Omental fat pad (tissue), 4 donors: ENCODE results near the gene MRPS5. TPM values are rescaled to one million over a fixed set of nuclear protein-coding genes. Genes with fewer than 3 reads are reported as not detected.

ENCODE experiments used
- ATAC-seq: fragments of 150-250 bp; one replicate; pipeline ENCODE4 v1.9.1; 2016; ENCODE audit warnings: mild to moderate bottlenecking, moderate library complexity; ENCODE audit not compliant: low FRiP score
- DNase-seq: peaks from one replicate; pipeline ENCODE4 v3.0.0-alpha.2; 2019; ENCODE audit warnings: low spot score
- total RNA-seq, 4 donors: library from RNA; depleted of rRNA; stranded (reverse); fragments of >200 nt; gene quantifications; one replicate each; pipeline ENCODE4 v1.1.0, GENCODE V29; 2016
- TF ChIP-seq, protein P1 (sequence below), 3 donors: fragments of 450-650 bp; IDR thresholded peaks; one replicate each; pipeline ENCODE4 v1.5.1; 2016 to 2017; ENCODE audit warnings: antibody characterized with exemption in 3 of 3, mild to moderate bottlenecking in 3 of 3, moderate library complexity in 2 of 3

Gene MRPS5
- total RNA-seq, 4 donors from 2014 or later, result 39.4 to 60.6 (median 47.5) TPM

DNA sequence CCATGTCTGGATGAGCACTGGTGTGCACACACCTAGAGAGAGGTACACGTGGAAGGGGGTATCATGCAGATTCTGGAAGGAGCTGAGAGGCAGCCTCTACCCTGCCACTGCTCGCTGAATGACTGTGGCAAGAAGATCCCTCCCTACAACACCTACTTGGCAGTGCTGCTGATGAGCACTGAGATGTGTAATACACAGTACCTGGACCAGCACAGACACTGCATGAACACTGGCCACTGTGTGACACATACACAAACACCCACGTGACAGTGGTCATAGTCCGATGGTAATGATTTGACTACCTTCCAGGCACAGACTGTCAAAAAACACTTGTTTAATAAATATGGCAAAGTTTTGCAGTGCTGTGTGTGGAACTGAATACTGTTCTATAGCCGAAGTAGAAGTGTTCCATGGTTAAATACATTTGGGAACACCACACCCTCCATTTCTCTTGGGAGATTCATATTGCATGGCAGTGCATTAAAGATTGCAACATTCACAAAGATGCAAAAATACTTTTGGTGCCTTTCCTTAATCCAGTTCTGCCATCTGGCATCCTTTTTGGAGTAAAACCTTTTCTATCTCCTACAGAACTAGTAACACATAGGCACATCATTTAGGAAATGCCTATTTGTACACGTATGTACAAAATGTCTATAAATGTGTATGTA lies 29.6 kb downstream of the MRPS5 start:
- TF ChIP-seq, protein P1, sequence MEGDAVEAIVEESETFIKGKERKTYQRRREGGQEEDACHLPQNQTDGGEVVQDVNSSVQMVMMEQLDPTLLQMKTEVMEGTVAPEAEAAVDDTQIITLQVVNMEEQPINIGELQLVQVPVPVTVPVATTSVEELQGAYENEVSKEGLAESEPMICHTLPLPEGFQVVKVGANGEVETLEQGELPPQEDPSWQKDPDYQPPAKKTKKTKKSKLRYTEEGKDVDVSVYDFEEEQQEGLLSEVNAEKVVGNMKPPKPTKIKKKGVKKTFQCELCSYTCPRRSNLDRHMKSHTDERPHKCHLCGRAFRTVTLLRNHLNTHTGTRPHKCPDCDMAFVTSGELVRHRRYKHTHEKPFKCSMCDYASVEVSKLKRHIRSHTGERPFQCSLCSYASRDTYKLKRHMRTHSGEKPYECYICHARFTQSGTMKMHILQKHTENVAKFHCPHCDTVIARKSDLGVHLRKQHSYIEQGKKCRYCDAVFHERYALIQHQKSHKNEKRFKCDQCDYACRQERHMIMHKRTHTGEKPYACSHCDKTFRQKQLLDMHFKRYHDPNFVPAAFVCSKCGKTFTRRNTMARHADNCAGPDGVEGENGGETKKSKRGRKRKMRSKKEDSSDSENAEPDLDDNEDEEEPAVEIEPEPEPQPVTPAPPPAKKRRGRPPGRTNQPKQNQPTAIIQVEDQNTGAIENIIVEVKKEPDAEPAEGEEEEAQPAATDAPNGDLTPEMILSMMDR (IDR thresholded peaks at IDR 0.05), result no peak
- ATAC-seq (no peak), DNase-seq (no peak)

DNA sequence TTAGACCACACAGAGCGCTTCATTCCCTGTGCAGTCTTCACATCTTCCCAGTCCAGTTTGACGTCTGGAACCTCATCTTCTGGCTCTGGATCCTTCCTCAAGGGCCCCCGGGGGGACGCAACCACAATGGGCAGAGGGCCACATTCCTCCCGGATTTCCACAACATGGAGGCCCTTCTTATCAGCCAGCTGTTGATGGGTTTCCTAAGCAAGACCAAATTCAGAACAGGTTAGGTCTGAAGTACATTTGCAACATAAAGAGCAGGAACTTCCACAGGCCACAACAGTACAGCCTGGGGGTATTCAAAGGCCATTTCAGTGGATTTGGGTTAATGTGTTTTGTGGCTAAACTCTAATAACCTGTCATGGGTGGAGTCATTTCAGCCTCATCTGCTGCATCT lies 34.2 kb downstream of the MRPS5 start:
- DNase-seq, result no peak
- TF ChIP-seq, protein P1 (IDR thresholded peaks at IDR 0.05), result no peak
- no peak for ATAC-seq

DNA sequence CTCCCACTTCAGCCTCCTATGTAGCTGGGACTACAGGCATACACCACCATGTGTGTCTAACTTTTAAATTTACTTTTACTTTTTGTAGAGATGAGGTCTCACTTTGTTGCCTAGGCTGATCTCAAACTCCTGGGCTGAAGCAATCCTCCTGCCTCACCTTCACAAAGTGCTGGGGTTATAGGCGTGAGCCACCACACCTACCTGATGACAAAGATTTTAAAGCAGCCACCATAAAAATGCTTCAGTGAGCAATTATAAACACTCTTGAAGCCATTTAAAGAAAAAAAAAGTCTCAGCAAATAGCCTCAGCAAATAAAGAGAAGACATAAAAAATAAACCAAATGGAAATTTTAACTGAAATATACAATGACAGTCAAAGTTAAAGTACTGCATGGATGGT lies 35.6 kb downstream of the MRPS5 start:
- no peak for DNase-seq
- TF ChIP-seq, protein P1 (IDR thresholded peaks at IDR 0.05), result no peak
- ATAC-seq, result no peak

DNA sequence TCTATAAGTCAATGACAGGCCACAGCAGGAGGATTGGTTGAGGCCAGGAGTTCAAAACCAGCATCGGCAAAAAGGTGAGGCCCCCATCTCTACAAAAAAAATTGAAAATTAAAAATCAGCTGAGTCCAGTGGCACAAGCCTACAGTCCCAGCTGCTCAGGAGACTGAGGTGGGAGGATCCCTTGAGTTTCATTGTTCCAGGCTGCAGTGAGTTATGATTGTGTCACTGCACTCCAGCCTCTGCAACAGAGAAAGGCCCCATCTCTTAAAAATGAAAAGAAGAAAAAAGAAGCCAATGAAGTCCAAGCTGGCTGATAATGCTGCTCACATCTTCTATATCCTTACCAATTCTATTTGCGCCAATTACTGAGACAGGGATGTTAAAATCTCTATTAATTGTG lies 39.1 kb downstream of the MRPS5 start:
- TF ChIP-seq, protein P1 (IDR thresholded peaks at IDR 0.05), result no peak
- no peak for DNase-seq
- ATAC-seq, result no peak

DNA sequence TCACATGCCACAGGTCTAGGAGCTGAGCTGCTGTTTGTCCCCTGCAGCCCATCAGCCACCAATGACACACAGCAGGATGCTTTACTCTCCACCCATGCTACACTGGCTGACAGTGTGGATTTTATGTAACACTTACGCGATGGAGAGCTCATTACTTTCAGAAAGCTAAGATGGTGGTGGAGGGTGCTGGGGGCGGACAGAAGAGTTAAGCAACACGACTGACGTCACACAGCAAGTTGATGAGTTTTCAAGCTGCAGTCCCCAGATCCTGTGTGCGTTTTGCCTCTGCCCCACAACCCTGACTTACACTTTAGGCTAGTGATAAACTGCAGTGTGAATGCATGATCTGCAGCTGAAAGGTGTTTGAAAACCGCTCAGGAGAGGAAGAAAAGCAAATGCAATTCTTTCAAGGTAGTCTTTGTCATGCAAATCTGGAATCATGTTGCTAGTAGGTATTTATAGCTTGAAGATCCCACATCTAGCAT lies 42.4 kb downstream of the MRPS5 start:
- no peak for DNase-seq
- TF ChIP-seq, protein P1 (IDR thresholded peaks at IDR 0.05), result no peak
- no peak for ATAC-seq

DNA sequence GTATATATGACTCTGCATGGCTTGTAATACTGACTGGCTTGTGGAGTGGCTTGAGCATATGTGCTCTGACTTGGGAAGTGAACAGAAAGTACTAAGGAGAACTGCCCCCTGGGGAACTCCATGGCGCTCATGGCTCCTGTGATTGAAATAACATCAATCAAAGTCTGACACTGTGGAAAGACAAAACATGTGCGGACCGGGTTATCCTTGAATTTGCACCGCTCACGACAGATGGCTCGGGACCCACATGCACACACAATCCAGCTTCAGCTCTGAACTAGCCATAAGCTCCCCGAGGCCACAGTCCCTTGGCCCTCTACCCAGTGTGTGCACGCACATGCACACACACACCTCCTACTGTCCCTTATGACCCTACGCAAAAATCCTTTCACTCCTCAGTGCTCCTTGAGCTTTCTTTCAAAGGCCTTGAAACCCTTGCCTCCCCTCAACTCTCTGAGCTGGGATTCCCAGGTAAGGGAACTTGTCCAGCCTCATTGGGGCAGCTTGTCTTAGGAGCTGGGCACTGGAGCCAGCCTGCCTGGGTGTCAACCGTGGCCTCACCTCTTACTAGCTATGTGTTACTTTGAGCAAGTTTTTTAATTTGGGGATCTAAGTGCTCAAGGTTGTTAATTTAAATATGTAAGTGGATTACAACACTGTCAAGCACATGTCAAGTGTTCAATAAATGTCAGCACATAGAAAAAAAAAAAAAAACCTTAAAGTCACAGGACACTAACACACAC lies 43.6 kb downstream of the MRPS5 start:
- DNase-seq (no peak), ATAC-seq (no peak)
- TF ChIP-seq, protein P1 (IDR thresholded peaks at IDR 0.05), result no peak

DNA sequence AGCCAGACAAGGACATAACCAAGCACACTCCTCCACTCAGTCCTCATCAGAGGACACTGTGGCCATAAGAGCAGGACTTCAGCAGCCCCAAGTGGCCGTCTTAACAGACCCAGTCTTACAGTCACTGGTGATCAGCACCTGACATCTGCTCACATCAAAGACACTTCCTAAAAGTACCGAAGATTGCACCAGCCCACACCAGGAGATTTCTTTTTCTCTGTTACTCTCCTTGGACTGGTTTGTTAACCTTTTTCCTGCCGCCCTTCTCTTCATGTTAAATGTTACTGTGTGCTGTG lies 44.1 kb downstream of the MRPS5 start:
- DNase-seq (no peak), ATAC-seq (no peak)
- TF ChIP-seq, protein P1 (IDR thresholded peaks at IDR 0.05), result no peak
